Mucosa of rectum (tissue), 2 donors: ENCODE results near the gene LZTS2.

Source experiments
- H3K27ac ChIP-seq, 2 donors: one replicate each; pipeline ENCODE4 v1.7.0; 2013; ENCODE audit warnings: inconsistent platforms in 2 of 2, low read depth in 2 of 2, low read length in 2 of 2
- H3K27me3 ChIP-seq, 2 donors: one replicate each; pipeline ENCODE4 v1.7.0; 2013; ENCODE audit warnings: low read length in 2 of 2; ENCODE audit not compliant: control insufficient read depth in 2 of 2, insufficient read depth in 2 of 2
- H3K36me3 ChIP-seq, 2 donors: one replicate each; pipeline ENCODE4 v1.7.0; 2013; ENCODE audit warnings: low read length in 2 of 2; ENCODE audit not compliant: control insufficient read depth in 2 of 2, insufficient read depth in 2 of 2
- H3K4me1 ChIP-seq, 2 donors: one replicate each; pipeline ENCODE4 v1.7.0; 2013; ENCODE audit warnings: low read length in 2 of 2, mild to moderate bottlenecking in 1 of 2; ENCODE audit not compliant: control insufficient read depth in 2 of 2, insufficient read depth in 2 of 2
- H3K4me3 ChIP-seq, 2 donors: one replicate each; pipeline ENCODE4 v1.7.0; 2013; ENCODE audit warnings: low read length in 2 of 2
- H3K9ac ChIP-seq, 2 donors: one replicate each; pipeline ENCODE4 v1.7.0; 2013; ENCODE audit warnings: low read length in 2 of 2, low read depth in 1 of 2, mild to moderate bottlenecking in 1 of 2
- H3K9me3 ChIP-seq, 2 donors: one replicate each; pipeline ENCODE4 v1.7.0; 2013; ENCODE audit warnings: low read length in 2 of 2; ENCODE audit not compliant: control insufficient read depth in 2 of 2
- donor health status: healthy.
- donor health status: Normal muscosa, but diverticular disease.

Gene LZTS2

GRCh38 chr10:101047961-101048892 lies 48.6 kb downstream of the LZTS2 start:
- H3K9me3 ChIP-seq, result no peaks in the 10 kb centered on the region
- no peak overlapping the region for H3K9ac ChIP-seq
- H3K36me3 ChIP-seq, result no peaks in the 10 kb centered on the region
- peaks cover 8 to 10% of the 10 kb centered on the region in 2 donors for H3K4me1 ChIP-seq
- no peak overlapping the region for H3K4me3 ChIP-seq
- H3K27me3 ChIP-seq, result peaks cover 20 to 21% of the 10 kb centered on the region in 2 donors
- no peak overlapping the region for H3K27ac ChIP-seq

DNA sequence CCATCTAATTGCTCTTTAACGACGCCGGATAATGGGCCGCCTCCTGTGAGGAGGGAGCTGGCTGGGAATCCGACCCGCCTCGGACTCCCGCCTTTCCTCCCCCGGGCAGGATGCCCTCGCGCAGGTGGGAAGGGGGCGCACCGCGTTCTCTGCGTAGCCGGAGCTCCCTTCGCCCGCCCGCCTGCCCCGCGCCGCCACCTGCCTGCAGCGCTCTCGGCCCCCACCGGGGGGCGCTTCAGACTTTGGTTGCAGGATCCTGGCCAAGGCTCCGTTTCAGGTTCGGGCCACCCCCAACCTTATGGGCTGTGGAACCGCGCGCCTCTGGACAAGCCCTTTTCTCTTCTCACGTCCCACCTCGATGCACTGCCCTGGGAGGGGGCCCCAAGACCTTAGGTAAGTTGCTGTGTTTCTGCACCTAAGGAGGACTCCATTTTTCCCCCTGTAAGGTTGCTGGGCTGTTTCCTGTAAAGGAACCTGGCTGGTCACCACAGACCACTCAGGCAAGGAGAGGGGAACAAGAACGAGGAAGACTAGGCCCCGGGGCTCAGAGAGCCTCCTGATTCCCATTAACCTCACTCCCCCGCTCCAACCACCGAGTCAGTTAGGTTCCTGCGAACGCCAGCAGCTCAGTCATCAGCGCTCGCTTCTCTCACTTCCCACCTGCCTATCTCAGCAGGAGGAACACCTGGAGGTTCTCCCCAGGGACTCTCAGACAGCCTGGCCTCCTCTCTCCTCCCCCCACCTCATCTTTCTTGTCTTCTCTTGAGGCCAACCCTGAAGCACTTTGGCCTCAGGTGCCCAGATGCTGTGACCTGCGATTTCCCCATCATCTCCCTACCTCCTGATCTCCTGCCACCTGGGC lies 50.8 kb downstream of the LZTS2 start:
- H3K9ac ChIP-seq, result no peak overlapping the region
- H3K9me3 ChIP-seq, result no peaks in the 10 kb centered on the region
- no peak overlapping the region for H3K27ac ChIP-seq
- peaks cover 20 to 21% of the 10 kb centered on the region in 2 donors for H3K27me3 ChIP-seq
- peak overlapping the region; percentile 1 to 11 for H3K4me3 ChIP-seq
- H3K36me3 ChIP-seq, result no peaks in the 10 kb centered on the region
- peaks cover 3% of the 10 kb centered on the region in 2 donors for H3K4me1 ChIP-seq

- Histone ChIP-seq H3K27ac (no peak overlapping the region), H3K9ac (no peak overlapping the region)
Observed at GRCh38 chr10:101052285-101052684, 52.7 kb downstream of the LZTS2 start.

DNA sequence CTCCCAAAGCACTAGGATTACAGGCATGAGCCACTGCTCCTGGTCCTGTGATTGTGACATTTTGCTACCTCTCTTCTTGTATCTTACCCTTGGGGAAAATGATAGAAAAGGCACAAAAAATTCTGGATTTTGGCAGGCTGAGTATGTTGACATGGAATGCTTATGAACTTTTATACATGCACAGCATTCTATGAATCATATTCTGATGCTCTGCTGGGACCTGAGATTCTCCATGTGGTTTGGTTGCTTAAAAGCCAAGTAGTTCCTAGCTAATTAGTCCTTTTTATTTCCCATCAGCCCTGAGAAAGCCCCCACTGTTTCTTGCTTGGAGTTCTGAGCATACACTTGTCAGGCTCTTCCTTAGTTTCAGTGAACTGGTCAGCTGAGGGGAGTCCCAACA lies 53.9 kb downstream of the LZTS2 start:
- H3K9me3 ChIP-seq, result no peaks in the 10 kb centered on the region
- no peak overlapping the region for H3K4me3 ChIP-seq
- H3K4me1 ChIP-seq, result peaks cover 3% of the 10 kb centered on the region in 2 donors
- H3K36me3 ChIP-seq, result no peaks in the 10 kb centered on the region
- no peak overlapping the region for H3K27ac ChIP-seq
- H3K27me3 ChIP-seq, result peaks cover 12 to 14% of the 10 kb centered on the region in 2 donors
- H3K9ac ChIP-seq, result no peak overlapping the region

More at GRCh38 chr10:101052285-101052684, 52.7 kb downstream of the LZTS2 start:
- Histone ChIP-seq H3K9me3 (no peaks in the 10 kb centered on the region), H3K36me3 (no peaks in the 10 kb centered on the region), H3K4me1 (peaks cover 3% of the 10 kb centered on the region in 2 donors), H3K4me3 (no peak overlapping the region), H3K27me3 (peaks cover 20% of the 10 kb centered on the region in 2 donors)

DNA sequence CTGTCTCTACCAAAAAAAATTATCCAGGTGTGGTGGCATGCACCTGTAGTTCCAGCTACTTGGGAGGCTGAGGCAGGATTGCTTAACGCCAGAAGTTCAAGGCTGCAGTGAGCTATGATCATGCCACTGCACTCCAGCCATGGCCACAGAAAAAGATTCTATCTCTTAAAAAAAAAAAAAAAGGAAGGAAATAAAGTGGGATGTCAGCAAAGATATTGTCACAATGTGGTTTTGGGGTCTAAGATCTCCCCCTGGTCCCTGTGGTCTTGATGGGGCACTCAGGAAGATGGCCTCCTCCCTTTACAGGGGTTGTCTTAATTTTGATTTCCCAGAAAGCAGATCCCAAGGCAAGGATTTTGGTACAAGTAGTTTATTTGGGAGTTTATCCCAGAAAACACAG lies 54.7 kb downstream of the LZTS2 start:
- no peak overlapping the region for H3K9ac ChIP-seq
- H3K27ac ChIP-seq, result no peak overlapping the region
- H3K4me1 ChIP-seq, result peaks cover 3% of the 10 kb centered on the region in 2 donors
- peaks cover 6% of the 10 kb centered on the region in 2 donors for H3K27me3 ChIP-seq
- H3K9me3 ChIP-seq, result no peaks in the 10 kb centered on the region
- no peak overlapping the region for H3K4me3 ChIP-seq
- H3K36me3 ChIP-seq, result no peaks in the 10 kb centered on the region

DNA sequence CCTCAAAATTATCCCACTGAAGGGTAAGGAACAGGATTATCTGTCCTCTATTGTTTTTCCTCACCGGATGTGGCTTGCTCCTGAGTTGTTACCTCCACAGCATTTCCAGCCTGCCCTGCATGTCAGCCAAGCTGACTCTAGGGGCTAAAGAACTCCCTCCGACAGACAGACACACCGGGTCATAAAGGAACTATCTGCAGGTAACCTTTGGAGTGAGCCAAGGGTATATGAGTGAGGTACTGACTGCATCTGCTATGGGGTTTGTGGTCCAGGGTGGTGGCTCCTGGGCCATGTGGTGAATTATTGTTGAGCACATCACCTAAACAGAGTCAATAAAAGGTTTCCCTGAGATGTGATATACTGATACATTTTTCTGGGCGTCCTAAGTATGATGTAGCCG lies 55.3 kb downstream of the LZTS2 start:
- H3K27ac ChIP-seq, result no peak overlapping the region
- H3K36me3 ChIP-seq, result no peaks in the 10 kb centered on the region
- no peak overlapping the region for H3K4me3 ChIP-seq
- peaks cover 3 to 6% of the 10 kb centered on the region in 2 donors for H3K27me3 ChIP-seq
- no peak overlapping the region for H3K9ac ChIP-seq
- H3K9me3 ChIP-seq, result no peaks in the 10 kb centered on the region
- H3K4me1 ChIP-seq, result peaks cover 3% of the 10 kb centered on the region in 2 donors

DNA sequence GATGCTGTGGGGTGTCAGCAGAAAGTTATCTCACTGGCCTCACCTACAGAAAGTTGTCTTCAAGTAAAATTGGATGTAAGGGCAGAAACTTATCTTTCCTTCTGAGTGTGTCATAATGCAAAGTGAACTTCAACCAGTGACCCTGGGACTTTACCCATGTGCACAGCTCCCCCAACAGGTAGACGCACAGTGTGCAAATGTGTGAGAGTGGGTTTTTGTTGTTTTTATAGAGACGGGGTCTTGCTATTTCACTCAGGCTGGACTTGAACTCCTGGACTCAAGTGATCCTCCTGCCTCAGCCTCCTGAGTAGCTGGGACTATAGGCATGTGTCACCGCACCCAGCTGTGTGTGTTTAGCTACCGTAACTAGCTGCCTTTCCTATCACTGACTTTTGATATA lies 55.8 kb downstream of the LZTS2 start:
- peaks cover 6% of the 10 kb centered on the region in 2 donors for H3K4me1 ChIP-seq
- H3K36me3 ChIP-seq, result no peaks in the 10 kb centered on the region
- no peak overlapping the region for H3K27ac ChIP-seq
- H3K27me3 ChIP-seq, result peaks cover 0 to 4% of the 10 kb centered on the region in 2 donors
- H3K4me3 ChIP-seq, result no peak overlapping the region
- no peak overlapping the region for H3K9ac ChIP-seq
- no peaks in the 10 kb centered on the region for H3K9me3 ChIP-seq

DNA sequence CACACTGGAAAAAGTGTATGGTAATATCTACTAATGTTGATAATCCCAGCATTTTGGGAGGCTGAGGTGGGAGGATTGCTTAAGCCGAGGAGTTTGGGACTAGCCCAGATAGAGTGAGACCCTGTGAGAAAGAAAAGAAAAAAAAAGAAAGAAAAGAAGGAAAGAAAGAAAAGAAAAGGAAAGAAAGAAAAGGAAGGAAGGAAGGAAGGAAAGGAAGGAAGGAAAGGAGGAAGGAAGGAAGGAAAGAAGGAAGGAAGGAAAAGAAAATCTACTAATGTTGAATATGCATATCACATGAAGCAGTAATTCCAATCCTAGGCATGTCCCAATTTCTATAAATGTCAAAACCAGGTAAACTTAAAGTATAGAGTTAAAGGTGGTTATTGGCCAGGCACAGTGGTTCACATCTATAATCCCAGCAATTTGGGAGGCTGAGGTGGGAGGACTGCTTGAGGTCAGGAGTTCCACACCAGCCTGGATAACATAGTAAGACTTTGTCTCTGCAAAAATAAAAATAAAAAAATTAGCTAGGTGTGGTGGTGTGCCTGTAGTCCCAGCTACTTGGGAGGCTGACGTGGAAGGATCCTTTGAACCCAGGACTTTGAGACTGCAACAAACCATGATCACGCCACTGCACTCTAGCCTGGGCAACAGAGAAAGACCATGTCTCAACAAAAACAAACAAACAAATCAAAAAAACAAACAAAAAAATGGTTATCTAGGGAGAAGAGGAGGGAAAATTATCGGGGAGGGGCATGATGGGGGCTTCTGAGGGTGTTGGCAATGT lies 57.0 kb downstream of the LZTS2 start:
- H3K27me3 ChIP-seq, result no peaks in the 10 kb centered on the region
- no peak overlapping the region for H3K9ac ChIP-seq
- peaks cover 9 to 10% of the 10 kb centered on the region in 2 donors for H3K4me1 ChIP-seq

More for the DNA sequence above, 57.0 kb downstream of the LZTS2 start:
- no peaks in the 10 kb centered on the region for H3K9me3 ChIP-seq
- no peak overlapping the region for H3K27ac ChIP-seq
- no peaks in the 10 kb centered on the region for H3K36me3 ChIP-seq
- no peak overlapping the region for H3K4me3 ChIP-seq
